Gastrocnemius medialis (tissue), 4 donors: ENCODE data around the gene RXFP4.

Experiments
- CTCF ChIP-seq, 5 experiments: fragments of 450-650 bp in 3 of 5; fragments of 200-600 bp in 2 of 5; sonication (generic) in 2 of 5; IDR thresholded peaks in 4 of 5; conservative IDR thresholded peaks in 1 of 5; 1 replicate in 4 of 5; 2 replicates in 1 of 5; pipeline ENCODE4 v1.5.1; 2016 to 2019; ENCODE audit warnings: antibody characterized with exemption in 5 of 5, mild to moderate bottlenecking in 3 of 5, moderate library complexity in 3 of 5
- POLR2A ChIP-seq, 2 donors: fragments of 450-650 bp; IDR thresholded peaks; one replicate each; pipeline ENCODE4 v1.6.1; 2017; ENCODE audit warnings: antibody characterized with exemption in 2 of 2, mild to moderate bottlenecking in 2 of 2, moderate library complexity in 2 of 2

GRCh38 chr1:155944444-155944799 lies 3.0 kb downstream of the RXFP4 start:
- TF ChIP-seq CTCF (IDR thresholded peaks at IDR 0.05 in 4 of 5, conservative IDR thresholded peaks at IDR 0.05 in 1 of 5), result no peak
- no peak for TF ChIP-seq POLR2A (IDR thresholded peaks at IDR 0.05)
